ENCODE results near the gene NTRK3.

The NTRK3 gene

GRCh38 chr15:88232771-88233201, 23.8 kb downstream of the NTRK3 start:
- in situ Hi-C loops (cut with HindIII; ENCODE audit: low sequenced_read_pairs), result no loop called here

DNA sequence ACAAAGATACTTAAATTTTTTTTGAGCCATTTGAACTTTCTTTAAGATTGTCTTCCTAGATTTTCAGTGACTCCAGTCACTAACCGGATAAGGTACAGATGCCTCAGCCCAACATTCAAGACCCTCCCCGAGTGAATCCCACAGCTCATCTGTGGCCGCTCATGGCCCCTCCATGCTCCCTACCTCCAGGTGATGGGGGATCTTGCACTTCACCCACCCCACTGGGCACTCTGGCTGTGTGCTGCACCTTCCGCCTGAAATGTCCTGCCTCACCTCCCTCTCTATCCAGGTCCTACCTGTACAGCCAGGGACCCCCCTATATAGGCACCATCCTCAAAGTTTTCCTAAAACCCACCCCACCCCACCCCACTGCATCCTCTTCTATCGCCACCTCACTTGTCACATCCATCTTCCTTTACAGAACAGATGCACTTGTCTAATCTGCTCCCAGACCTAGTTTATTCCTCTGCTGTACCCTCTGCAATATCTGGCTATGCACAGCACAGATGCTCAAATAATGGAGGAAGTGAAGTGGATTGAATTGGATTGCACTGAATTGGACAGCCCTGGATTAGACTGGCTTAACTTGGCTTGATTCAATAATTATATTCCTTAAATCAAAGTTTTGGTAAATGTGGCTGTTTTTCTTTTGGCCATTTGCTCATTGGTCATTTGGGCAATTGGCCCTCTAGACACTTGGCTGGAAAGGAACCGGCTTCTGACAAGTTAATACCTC, 24.5 kb downstream of the NTRK3 start:
- in situ Hi-C loops (cut with HindIII; ENCODE audit: low sequenced_read_pairs), result no loop called here

DNA sequence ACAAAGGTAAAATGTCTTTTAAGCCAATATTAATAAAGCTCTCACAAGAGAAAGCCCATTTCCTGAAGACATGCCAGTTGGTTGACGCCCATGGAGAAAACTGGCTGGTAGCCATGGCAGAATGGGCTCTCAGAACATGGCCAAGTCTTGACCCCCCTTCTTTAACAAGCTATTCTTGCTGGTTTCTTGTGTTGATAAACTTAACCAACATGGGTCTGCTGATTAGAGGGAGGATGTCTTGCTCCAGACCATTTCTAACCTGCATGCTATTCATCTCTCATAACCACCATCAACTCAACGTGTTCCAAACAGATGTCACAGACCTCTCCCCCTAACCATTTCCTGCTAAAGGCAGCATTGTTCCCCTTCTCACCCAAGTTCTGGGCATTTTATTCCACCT, 25.7 kb downstream of the NTRK3 start:
- in situ Hi-C loops (cut with HindIII; ENCODE audit: low sequenced_read_pairs), result no loop called here

DNA sequence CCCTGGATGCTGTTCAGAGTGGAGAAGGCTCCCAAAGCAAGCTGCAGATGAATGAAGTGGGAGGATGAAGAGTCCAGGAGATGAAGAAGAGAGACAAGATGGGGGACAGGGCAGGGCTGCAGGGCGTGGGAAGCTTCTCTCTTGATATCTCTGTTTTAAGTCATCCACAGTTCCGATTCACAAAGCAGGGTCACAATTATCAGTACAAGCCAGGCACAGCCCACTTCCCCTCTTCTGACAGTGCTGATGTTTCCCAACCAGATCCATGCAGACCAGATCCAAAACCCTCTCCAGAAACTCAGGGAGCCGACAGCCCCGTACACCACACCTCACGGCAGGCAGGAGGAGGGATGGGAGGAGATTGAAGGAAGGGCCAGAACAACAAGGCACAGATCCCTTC, 31.1 kb downstream of the NTRK3 start:
- in situ Hi-C loops (cut with HindIII; ENCODE audit: low sequenced_read_pairs), result no loop called here

GRCh38 chr15:88223084-88223483, 33.5 kb downstream of the NTRK3 start:
- in situ Hi-C loops (cut with HindIII; ENCODE audit: low sequenced_read_pairs), result no loop called here

- in situ Hi-C loops (cut with HindIII; ENCODE audit: low sequenced_read_pairs), result no loop called here
Measured at GRCh38 chr15:88221836-88222235, 34.7 kb downstream of the NTRK3 start.

DNA sequence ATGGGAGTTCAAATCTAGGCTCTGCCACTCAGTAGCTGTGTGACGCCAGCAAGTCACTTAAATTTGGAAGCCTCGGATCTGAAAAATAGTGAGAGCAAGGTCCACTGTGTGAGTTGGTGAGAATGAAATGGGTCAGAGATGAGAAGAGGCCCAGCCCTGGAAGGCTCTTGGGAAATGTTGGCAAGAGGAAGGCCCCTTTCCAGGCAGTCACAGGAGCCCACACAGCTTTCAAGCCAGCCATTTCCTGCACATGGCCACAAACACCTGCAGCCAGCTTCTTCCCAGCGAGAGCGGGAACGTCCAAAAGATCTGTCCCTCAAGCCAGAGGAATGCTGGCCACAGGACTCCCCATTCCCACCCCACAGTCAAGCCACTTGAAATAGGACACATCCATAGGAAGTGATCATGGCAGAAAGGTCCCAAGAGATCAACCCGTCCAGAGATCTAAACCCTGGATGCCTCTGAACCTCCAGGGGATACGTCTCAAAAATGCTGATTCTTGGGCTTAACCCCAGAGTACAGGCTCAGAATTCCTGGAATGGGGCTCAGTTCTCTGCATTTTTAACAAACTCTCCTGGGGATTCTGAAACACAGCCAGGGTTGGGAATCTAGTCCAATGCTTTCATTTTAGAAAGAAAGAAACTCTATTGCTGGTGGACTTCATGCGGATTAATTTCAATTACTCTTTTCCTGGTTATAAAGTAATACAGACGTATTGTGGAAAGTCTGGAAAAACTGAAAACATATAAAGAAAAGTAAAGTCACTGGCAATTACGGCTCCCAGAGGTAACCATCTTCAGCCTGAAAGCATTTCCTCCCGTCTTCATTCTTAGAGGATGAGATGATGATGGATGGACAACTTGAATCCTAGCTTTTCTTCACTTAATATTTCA, 35.9 kb downstream of the NTRK3 start:
- in situ Hi-C loops (cut with HindIII; ENCODE audit: low sequenced_read_pairs), result no loop called here

GRCh38 chr15:88219623-88220022, 36.9 kb downstream of the NTRK3 start:
- in situ Hi-C loops (cut with HindIII; ENCODE audit: low sequenced_read_pairs), result no loop called here

- in situ Hi-C loops (cut with HindIII; ENCODE audit: low sequenced_read_pairs), result no loop called here
Measured at GRCh38 chr15:88218557-88219221, 37.9 kb downstream of the NTRK3 start.

DNA sequence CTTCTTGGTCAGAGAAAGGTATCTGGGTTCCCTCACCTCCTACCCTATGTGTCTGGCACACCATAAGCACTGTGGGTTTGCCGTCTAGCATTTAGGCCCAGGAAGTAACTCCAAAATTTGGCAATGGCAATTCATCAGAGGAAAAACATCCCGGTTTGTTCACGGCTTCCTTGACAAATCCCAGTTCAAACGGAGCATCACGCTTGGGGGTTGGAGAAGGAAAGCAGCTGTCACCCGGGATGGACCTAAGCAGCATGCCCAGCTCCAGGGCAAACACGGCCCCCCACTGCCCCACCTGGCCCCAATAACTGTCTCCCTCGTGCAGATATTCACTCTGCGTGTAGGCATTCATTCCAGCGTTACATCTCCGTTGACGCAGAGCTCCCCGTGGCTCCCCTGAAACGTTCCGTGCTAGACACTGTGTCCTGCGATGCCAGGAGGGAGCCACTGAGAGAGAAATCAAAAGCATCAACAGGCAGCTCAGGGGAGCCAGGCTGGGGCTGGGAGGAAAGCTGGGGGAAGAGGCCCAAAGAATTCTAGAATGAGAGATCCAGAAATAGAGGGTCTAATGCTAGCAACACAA, 41.4 kb downstream of the NTRK3 start:
- in situ Hi-C loops (cut with HindIII; ENCODE audit: low sequenced_read_pairs), result no loop called here

DNA sequence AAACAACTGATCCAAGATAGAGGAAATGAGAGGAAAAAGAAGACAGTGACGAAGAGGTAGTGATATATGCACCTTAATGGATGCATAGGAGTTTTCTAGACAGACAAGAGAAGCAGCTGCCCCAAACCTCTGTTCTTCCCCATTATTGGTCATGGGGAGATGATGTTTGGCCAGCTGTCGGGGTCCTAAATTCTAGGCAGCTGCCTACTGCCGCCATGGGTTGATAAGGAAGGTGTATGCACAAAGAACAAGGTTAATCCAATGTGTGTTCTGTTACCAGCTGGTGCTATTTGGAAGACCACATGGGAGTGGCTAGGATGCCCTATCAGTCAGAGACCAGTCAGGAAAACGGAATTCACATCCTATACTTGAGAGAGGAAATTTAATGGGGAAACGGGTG, 47.4 kb downstream of the NTRK3 start:
- in situ Hi-C loops (cut with HindIII; ENCODE audit: low sequenced_read_pairs), result no loop called here

GRCh38 chr15:88208396-88208795, 48.1 kb downstream of the NTRK3 start:
- in situ Hi-C loops (cut with HindIII; ENCODE audit: low sequenced_read_pairs), result no loop called here

DNA sequence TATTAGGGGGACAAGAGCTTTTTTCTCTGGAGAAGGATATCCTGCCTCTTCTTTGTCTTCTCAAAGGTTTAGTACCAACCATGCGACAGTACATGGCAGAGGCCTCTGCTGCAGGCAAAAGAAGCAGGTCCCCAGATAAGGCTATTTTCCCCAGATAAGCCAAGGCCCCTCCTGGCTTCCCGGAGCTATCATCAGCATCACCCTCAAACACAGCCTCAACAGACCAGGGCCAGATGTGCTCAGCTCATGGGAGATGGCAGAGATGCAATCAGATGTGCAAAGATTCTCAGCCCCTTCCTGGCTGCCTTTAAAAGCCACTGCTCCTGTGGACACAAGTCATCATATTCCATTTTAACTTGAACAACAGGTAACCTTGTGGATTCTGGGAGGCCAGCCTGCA, 49.0 kb downstream of the NTRK3 start:
- in situ Hi-C loops (cut with HindIII; ENCODE audit: low sequenced_read_pairs), result no loop called here

DNA sequence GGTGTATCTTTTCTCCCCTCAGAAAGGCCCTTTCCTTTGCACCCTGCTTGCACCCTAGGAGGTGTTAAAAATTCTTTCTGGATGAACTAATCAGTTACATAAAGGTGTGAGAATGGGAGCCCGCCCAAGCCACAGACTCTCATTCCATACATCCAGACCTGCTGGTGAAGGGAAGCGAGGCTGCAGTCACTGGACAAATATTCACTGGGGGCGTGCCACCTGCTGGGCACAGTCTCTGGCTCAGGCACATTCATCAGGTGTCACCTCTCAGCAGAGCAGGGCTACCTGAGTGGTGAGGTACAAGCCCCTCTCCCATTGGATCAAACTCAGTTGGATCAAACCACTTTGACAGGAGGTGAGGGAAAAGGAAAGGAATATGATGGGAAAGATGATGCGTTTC, 52.0 kb downstream of the NTRK3 start:
- in situ Hi-C loops (cut with HindIII; ENCODE audit: low sequenced_read_pairs), result no loop called here

GRCh38 chr15:88202231-88202630, 54.3 kb downstream of the NTRK3 start:
- in situ Hi-C loops (cut with HindIII; ENCODE audit: low sequenced_read_pairs), result no loop called here

DNA sequence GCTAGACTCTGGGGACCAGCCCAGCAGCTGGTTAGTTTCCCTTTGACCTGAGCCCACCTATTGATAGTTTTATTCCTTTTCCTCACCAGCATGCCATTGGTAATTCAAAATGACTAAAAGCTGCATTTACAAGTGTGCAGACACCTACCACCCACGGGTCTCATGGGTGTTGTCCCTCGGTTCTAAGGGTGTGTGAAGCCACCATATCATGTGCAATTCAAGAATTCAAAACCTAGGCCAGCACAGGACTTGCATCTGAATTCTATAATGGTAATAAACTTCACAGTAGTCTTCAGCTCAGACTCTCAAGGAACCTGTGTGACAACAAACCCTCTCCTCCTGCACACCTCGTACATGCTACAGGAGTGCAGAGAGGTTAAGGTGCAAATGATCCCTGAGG, 55.3 kb downstream of the NTRK3 start:
- in situ Hi-C loops (cut with HindIII; ENCODE audit: low sequenced_read_pairs), result no loop called here

DNA sequence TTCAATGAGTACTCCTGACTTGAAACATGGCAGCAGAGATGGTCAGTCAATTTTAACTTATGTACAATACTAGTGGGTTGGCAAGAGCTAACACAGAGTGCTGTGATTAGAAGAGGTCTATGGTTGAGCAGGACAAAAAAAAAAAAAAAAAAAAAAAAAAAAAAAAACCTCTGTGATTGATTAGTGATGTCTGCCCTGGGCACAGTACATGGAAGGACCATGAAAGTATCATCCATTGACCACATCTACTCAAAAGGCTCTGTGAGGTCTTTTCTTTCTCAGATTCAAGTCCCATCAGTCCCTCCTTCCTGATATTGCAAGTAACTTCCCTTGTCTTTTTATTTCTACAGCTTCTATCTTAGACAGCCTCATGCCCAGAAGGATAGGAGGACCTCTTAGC, 59.6 kb downstream of the NTRK3 start:
- in situ Hi-C loops (cut with HindIII; ENCODE audit: low sequenced_read_pairs), result loop anchor here (5.0 to 10.0 kb wide), 3 partner anchors 65 to 672 kb away; no protein-coding TSS in a partner anchor

DNA sequence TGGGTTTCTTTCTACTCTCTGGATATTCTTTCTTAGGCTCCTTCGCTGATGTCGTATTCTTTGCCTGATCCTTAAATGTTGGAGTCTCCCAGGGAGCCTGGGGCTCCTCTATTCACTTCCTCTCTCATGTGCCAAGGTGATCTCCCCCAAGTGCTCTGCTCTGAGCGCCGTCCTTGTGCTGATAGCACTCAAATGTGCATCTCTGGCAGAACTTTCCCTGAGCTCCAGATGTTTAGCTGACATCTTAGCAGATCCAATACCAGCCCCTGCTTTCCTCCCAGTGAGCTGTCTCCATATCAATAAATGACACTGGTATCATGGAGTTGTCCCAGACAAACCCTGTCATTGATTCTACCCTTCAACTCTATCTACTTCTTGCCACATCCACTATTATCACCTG, 62.4 kb downstream of the NTRK3 start:
- in situ Hi-C loops (cut with HindIII; ENCODE audit: low sequenced_read_pairs), result loop anchor here (10.0 kb wide), 1 partner anchor 669 kb away; no protein-coding TSS in a partner anchor

DNA sequence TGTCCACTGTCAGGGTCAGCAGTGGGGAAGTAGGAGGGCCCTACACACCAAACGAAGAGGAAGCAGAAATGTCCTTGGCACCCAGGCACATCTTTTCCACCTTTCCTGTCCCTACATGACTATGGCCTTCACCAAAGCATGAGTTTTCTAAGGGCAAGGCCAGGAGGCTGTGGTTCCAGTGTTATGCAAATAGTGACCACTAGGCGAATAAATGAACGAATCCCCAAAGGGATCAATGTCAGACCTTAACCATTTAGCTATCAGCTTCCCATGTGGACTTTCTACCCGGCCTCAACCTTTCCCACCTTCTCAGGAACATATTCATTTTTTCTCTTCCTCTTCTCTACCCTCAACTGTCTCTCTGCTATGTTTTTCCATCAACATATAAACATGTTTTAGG, 63.1 kb downstream of the NTRK3 start:
- in situ Hi-C loops (cut with HindIII; ENCODE audit: low sequenced_read_pairs), result loop anchor here (10.0 kb wide), 1 partner anchor 669 kb away; no protein-coding TSS in a partner anchor

DNA sequence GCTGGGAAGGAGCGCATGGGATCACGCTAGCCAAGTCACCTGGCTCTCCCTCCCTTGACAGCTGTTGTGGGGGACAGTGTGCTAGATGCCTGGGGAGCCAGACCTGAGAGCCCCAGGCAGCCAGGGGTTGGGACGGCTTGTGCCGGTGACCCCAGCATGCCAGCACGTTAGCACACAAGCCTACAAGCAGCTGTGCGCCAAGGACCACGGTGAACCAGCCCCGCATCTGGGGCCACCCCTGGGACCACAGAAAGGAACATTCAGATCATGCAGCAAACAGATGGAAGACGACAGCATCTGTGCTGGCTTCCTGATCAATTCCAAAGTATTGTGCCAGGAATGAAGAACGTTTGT, 64.8 kb downstream of the NTRK3 start:
- in situ Hi-C loops (cut with HindIII; ENCODE audit: low sequenced_read_pairs), result loop anchor here (10.0 kb wide), 1 partner anchor 667 kb away; no protein-coding TSS in a partner anchor

DNA sequence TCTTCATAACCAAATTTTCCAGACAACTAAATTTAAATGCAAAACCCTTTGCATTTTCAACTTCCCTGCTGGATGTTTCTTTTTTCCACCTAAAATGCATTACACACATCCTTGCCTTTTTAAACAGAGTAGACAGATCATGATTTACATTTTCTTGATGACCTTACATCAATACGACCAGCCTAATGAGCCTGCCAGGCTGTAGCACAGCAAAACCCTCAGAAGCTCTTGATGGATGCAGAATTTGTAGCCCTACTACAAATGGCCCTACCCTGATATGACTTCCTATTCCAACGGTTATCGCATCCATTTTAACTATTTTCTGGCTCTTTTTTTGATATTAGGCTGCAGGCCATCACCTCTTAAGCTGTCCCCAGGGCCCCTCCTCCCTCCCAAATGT, 66.3 kb downstream of the NTRK3 start:
- in situ Hi-C loops (cut with HindIII; ENCODE audit: low sequenced_read_pairs), result loop anchor here (10.0 kb wide), 1 partner anchor 665 kb away; no protein-coding TSS in a partner anchor

All from endothelial cell of hepatic sinusoid (primary cell).